Measurements from ENCODE around the gene CTNND2.

The CTNND2 gene

DNA sequence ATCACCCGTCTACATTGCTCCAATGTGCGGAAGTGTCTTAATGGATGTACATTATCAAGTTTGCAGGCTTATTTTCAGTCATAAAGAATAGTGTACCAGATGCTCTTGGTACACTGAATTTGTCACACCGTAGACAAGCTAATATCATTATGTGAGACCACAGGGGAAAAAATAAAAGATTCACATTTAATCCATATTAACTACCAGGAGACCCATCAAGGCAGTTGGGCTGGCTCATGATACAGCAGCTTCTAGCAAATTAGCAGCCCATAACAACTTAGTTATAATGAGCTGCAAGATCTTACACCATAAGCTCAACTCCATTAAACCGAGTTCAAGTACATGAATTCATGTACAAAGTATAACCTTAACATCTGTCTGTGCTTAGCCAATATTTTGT lies 324.9 kb downstream of the CTNND2 start:
- no peak for ATAC-seq

- ATAC-seq = no peak
Measured at GRCh38 chr5:11574787-11575186, 329.5 kb downstream of the CTNND2 start.

- no peak for ATAC-seq
Measured at GRCh38 chr5:11573140-11573992, 330.9 kb downstream of the CTNND2 start.

DNA sequence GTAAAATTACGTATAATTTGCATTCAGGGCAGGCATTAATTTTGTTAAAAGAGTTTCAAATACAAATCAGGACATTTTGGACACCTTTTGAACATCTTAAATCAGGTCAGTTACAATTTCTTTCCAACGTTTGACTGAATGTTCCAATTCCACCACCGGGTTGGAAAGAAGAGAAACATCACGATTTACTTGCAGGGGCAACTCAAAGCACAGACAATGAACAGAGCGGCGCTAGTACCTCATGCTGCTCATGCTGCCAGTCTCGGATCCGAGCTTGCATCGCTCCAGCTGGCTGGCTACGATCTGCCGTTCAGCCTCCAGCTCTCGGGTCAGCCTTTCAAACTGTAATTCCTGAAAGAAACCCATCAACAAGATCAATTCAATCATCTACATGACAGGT lies 339.5 kb downstream of the CTNND2 start:
- ATAC-seq = no peak

- ATAC-seq = no peak
Measured at GRCh38 chr5:11563822-11564221, 340.4 kb downstream of the CTNND2 start.

- ATAC-seq = no peak
Measured at GRCh38 chr5:11560915-11561697, 343.1 kb downstream of the CTNND2 start.

- no peak for ATAC-seq
Measured at GRCh38 chr5:11557063-11557462, 347.2 kb downstream of the CTNND2 start.

DNA sequence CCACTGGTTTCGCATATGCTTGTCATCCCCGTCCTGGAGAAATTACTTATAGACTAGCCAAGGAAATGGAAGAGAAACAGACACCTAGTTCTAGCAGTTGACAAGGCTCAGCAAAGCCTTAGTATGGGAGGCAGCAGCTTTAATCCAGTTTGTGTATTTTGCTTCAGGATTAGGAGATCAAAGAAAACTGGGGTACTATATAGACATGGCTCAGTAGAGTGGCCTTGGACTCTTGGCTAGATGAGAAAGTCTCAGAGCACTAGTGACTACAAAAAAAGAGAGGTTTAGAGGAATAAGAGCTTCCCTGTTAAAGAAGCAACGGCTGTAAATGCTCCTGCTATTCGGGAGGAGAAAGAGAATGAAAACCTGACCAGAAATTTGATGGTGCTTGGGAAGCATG lies 349.1 kb downstream of the CTNND2 start:
- no peak for ATAC-seq

DNA sequence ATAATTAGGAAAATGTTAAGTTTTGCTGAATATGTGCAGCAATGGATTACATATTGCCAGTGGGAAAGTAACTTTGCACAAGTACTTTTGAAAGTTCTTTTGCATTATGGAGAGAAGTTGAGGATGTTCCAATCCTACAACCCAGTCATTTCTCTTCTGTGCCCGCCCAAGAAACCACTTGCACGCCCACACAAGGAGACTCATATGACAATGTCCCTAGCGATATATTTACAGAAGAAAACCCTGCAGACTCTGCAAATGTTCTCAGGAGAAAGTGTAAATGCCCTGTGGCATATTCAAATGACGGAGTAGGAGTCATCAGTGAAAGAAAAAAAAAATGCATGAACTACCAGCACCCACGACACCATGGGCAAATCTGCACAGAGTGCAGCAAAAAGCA lies 356.5 kb downstream of the CTNND2 start:
- no peak for ATAC-seq

DNA sequence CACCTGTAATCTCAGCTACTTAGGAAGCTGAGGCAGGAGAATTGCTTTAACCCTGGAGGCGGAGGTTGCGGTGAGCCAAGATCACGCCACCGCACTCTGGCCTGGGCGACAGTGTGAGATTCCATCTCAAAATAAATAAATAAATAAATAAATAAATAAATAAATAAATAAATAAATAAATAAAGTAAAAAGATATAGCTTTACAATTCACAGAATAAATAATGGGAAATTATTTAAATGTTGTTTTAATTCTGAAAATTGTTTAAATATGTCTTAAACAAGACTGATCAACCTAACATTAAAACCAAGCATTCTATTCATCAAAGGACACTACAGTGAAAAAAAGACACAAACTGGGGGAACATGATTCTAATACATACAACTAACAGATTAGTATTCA lies 357.1 kb downstream of the CTNND2 start:
- ATAC-seq = no peak

GRCh38 chr5:11540112-11540511 lies 364.1 kb downstream of the CTNND2 start:
- ATAC-seq = no peak

GRCh38 chr5:11531811-11532555 lies 372.3 kb downstream of the CTNND2 start:
- ATAC-seq = no peak

GRCh38 chr5:11528720-11529119 lies 375.5 kb downstream of the CTNND2 start:
- no peak for ATAC-seq

DNA sequence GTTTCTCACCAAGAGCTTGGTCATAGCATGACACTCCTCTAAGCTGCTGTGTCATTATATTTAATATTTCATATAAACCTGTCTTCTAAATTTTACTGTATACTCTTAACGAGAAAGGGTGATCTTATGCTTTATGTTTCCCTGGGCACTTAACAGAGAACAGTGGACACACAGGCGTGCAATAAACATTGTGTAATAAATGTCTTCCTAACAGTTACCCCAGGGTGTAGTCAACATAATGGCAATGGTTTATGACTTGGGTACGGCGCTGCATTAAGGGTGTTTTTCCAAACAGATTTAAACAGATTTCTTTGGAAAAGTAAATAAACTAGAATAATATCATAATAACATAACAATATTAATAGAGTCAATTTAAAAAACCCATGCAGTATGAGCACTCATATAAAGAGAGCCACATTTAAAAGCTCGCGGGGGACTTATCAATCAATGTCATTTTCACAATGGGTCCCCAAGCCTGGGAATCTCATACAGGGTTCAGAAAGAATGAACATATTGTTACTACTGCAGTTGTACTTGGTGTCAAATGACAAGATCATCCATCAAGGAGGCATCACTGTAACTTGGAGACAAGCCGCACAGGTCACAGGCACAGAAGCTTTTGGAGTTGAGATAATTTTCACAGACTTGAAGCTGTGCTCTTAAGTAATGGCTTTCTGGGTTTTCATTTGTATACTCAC lies 376.4 kb downstream of the CTNND2 start:
- ATAC-seq = no peak

DNA sequence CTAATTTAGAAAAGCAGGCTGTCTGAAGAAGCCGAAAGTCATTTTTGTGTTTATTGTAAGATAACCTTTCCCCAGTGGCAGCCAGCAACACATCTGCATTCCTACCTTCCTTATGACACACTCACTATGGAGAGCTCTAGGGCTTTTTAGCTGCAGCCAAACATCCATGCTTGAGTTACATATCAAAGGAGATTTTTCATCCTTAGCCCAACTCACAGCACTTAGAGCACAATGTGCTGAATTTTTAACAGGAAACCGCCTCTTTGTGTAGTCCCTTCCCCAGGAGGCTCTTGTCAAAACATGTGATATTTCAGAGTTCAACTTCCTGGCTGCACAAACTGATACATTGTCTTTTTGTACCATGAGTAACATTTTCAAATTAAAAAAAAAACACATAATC lies 379.2 kb downstream of the CTNND2 start:
- no peak for ATAC-seq

GRCh38 chr5:11524188-11524587 lies 380.1 kb downstream of the CTNND2 start:
- no peak for ATAC-seq

- no peak for ATAC-seq
Measured at GRCh38 chr5:11522796-11523195, 381.4 kb downstream of the CTNND2 start.

DNA sequence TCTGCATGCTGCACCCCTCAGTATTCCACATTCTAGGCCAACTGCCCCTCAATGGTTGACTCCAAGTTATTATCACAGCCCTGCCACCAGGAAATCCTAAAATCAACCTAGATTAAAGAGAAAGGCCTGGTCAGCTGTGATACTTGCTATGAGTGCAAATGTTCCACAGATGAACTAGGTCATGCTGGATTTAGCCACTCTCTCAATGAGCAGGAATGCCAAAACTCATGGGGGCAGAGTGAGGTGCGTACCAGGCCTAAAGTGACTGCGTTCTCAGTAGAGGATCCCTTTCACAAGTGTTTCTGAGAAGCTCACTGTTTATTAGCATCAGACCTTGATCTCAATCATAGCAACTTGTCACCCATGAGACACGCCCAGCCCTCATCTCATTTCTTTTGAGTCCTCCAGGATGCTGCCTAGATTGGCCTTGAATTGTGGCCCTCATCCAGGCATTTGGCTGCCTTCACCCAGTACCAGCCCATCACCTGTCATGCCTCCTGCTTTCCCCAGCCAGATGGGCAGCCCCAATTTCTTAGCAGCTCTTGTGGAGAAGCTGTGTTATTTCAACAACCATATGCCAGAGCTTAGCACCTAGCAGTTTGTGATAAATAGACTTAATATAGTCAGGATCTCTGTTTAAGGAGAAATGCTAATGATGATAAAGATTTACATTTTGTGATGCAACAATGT lies 383.9 kb downstream of the CTNND2 start:
- ATAC-seq = no peak

DNA sequence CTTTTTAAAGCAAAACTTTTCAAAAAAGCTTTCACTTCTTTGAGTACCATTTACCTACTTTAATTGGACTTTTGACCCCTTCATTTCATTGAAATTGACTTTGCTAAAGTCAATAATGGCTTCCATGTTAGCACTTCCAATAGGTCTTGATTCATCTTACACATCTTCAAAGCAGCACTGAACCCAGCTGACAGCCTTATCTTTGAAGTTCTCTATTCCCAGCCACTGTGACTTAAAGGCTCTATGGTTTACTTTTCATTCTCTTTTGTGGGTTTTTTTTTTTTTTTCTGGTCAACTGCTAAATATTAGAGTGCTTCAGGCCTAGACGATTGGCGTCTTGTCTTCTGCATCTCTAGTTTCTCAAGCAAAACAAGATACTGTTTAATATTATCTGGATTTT lies 385.0 kb downstream of the CTNND2 start:
- no peak for ATAC-seq

GRCh38 chr5:11518676-11519075 lies 385.6 kb downstream of the CTNND2 start:
- ATAC-seq = no peak

DNA sequence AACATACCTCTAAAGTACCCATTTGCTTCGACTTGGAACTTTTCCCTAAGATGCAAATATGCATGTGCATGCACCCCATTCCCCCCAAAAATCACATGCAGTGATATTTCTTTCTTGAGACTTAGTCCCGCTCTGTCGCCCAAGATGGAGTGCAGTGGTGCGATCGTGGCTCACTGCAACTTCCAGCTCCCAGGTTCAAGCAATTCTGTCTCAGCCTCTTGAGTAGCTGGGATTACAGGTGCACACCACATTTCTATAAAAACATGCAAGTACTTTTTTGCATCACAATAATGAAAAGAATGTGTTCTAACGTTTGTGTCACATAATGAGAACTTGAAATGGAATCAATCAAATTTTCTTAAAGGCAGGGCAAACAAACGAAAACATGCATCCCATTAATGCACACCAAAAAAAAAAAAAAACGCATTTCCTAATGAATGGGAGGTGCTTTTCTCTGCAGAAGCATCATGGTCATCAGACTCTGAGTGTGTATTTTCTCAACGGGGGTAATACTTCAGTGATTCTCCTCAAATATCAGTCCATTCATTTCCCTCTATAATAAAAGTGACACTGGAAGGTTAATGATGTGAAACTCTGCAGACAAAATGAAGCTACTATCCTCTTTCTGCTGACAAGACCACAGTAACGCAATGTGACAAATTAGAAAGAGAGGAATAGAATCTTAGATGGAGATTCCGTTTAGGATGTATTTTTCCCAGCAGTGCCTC lies 389.4 kb downstream of the CTNND2 start:
- no peak for ATAC-seq
